HepG2 (cell line): ENCODE measurements around the gene RPL41. TPM values are rescaled to one million over a fixed set of nuclear protein-coding genes. Genes with fewer than 3 reads are reported as not detected.

ENCODE experiments used
- DR1 ChIP-seq: sonication (generic); formaldehyde crosslinking; IDR thresholded peaks from 2 replicates; pipeline ENCODE4 v1.8.0; 2021; ENCODE audit warnings: mild to moderate bottlenecking, missing genetic modification reagents, inconsistent platforms
- FOXO1 ChIP-seq: sonication (generic); formaldehyde crosslinking; IDR thresholded peaks from 2 replicates; pipeline ENCODE4 v1.4.0; 2020; ENCODE audit warnings: missing genetic modification reagents
- HHEX ChIP-seq: IDR thresholded peaks from 2 replicates; pipeline ENCODE4 v1.6.1; 2016; ENCODE audit warnings: control low read depth
- HNF1B ChIP-seq: sonication (generic); formaldehyde crosslinking; IDR thresholded peaks from 2 replicates; pipeline ENCODE4 v1.5.1; 2020; ENCODE audit warnings: mild to moderate bottlenecking, moderate library complexity, missing genetic modification reagents
- MIER3 ChIP-seq: IDR thresholded peaks from 2 replicates; pipeline ENCODE4 v1.6.1; 2016; ENCODE audit warnings: missing compliant biosample characterization, borderline replicate concordance
- NR0B2 ChIP-seq: sonication (generic); formaldehyde crosslinking; IDR thresholded peaks from 2 replicates; pipeline ENCODE4 v1.4.0; 2020; ENCODE audit warnings: mild to moderate bottlenecking, missing genetic modification reagents
- PRPF4 ChIP-seq: fragments of 200-400 bp; formaldehyde crosslinking; IDR thresholded peaks from 2 replicates; pipeline ENCODE4 v1.6.1; 2016; ENCODE audit warnings: low read length, low read depth; ENCODE audit not compliant: poor library complexity, severe bottlenecking
- RAD51 ChIP-seq: fragments of 450-650 bp; IDR thresholded peaks from 2 replicates; pipeline ENCODE4 v1.6.1; 2016; ENCODE audit warnings: borderline replicate concordance
- RORA ChIP-seq: sonication (generic); formaldehyde crosslinking; IDR thresholded peaks from 2 replicates; pipeline ENCODE4 v1.5.0; 2020; ENCODE audit warnings: mild to moderate bottlenecking, missing genetic modification reagents, moderate library complexity
- TBX3 ChIP-seq: fragments of 450-650 bp; IDR thresholded peaks from 2 replicates; pipeline ENCODE4 v1.6.1; 2017; ENCODE audit warnings: antibody characterized with exemption, mild to moderate bottlenecking, inconsistent platforms, borderline replicate concordance
- ZBTB4 ChIP-seq: sonication (generic); formaldehyde crosslinking; IDR thresholded peaks from 2 replicates; pipeline ENCODE4 v1.4.0; 2020; ENCODE audit warnings: missing genetic modification reagents, mild to moderate bottlenecking, borderline replicate concordance
- ZNF256 ChIP-seq: sonication (generic); formaldehyde crosslinking; conservative IDR thresholded peaks from 2 replicates; pipeline ENCODE4 v1.4.0; 2020; ENCODE audit warnings: missing genetic modification reagents
- ZNF609 ChIP-seq: sonication (generic); formaldehyde crosslinking; IDR thresholded peaks from 2 replicates; pipeline ENCODE4 v1.4.0; 2020; ENCODE audit warnings: mild to moderate bottlenecking, missing genetic modification reagents, borderline replicate concordance
- ZNF629 ChIP-seq: sonication (generic); formaldehyde crosslinking; conservative IDR thresholded peaks from 2 replicates; pipeline ENCODE4 v1.5.0; 2020; ENCODE audit warnings: missing genetic modification reagents
- ZNF678 ChIP-seq: sonication (generic); formaldehyde crosslinking; IDR thresholded peaks from 2 replicates; pipeline ENCODE4 v1.4.0; 2020; ENCODE audit warnings: mild to moderate bottlenecking, missing genetic modification reagents
- ZNF782 ChIP-seq: sonication (generic); formaldehyde crosslinking; IDR thresholded peaks from 2 replicates; pipeline ENCODE4 v1.4.0; 2020; ENCODE audit warnings: missing genetic modification reagents, mild to moderate bottlenecking, borderline replicate concordance
- ZNF878 ChIP-seq: sonication (generic); formaldehyde crosslinking; IDR thresholded peaks from 2 replicates; pipeline ENCODE4 v1.8.1; 2023; ENCODE audit warnings: mild to moderate bottlenecking, missing genetic modification reagents, moderate library complexity
- ZSCAN30 ChIP-seq: sonication (generic); formaldehyde crosslinking; IDR thresholded peaks from 2 replicates; pipeline ENCODE4 v1.5.0; 2020; ENCODE audit warnings: mild to moderate bottlenecking, missing genetic modification reagents
- polyA plus RNA-seq, 8 experiments: library from polyadenylated mRNA; depleted of rRNA in 3 of 8; stranded (reverse) in 7 of 8; unstranded in 1 of 8; fragments of >200 nt; fragmentation: Illumina TruSeq in 4 of 8; extraction: Trizol in 4 of 8; gene quantifications; 2 replicates each; pipeline versions ENCODE4 v1.2.1 to v1.2.3, GENCODE V29; 2011 to 2016; ENCODE audit warnings: low read depth in 4 of 8, missing spikeins in 1 of 8, mixed read lengths in 1 of 8; ENCODE audit not compliant: insufficient read depth in 1 of 8
- total RNA-seq, 5 experiments: library from RNA; depleted of rRNA; stranded (reverse); fragments of >200 nt; fragmentation: Illumina TruSeq; extraction: Trizol; gene quantifications; 2 replicates each; pipeline ENCODE4 v1.2.3, GENCODE V29; 2016; ENCODE audit warnings: low read depth in 1 of 5

RPL41 gene
- total and polyA plus RNA-seq, 2 of the 13 experiments (the other 11 are each of a cell fraction or from before 2014, with no cell fraction given): 4,012 to 7,670 TPM

- peak; percentile 98 for TF ChIP-seq HNF1B (CRISPR knock-in tag)
- peak; percentile 83; the same call in 1 of the 2 replicates for TF ChIP-seq ZNF782 (CRISPR knock-in tag)
- TF ChIP-seq ZNF678 (CRISPR knock-in tag): peak; percentile 93
- peak; percentile 80; the same call in 1 of the 2 replicates for TF ChIP-seq ZBTB4
- TF ChIP-seq RAD51: peak; percentile 40; the same call in 1 of the 2 replicates
- peak; percentile 63 for TF ChIP-seq DR1 (CRISPR knock-in tag)
- no peak for TF ChIP-seq NR0B2 (CRISPR knock-in tag)
- peak; percentile 99 for TF ChIP-seq ZNF878 (CRISPR knock-in tag)
- TF ChIP-seq RORA (CRISPR knock-in tag): no peak
- 0 out of 2 replicates have a peak, but pooled peaks have one; percentile 30 for TF ChIP-seq HHEX (CRISPR knock-in tag)
- TF ChIP-seq TBX3: peak; percentile 89
- no peak for TF ChIP-seq ZNF256 (CRISPR knock-in tag)
- peak; percentile 99 for TF ChIP-seq MIER3 (CRISPR knock-in tag)
- TF ChIP-seq ZNF609 (CRISPR knock-in tag): peak; percentile 97
- TF ChIP-seq ZSCAN30 (CRISPR knock-in tag): no peak
- TF ChIP-seq ZNF629 (CRISPR knock-in tag): peak; percentile 78
- TF ChIP-seq FOXO1 (CRISPR knock-in tag): peak; percentile 100
- TF ChIP-seq PRPF4: no peak
Measured at GRCh38 chr12:56081393-56082347, 34.8 kb upstream of the RPL41 start (continued).
